ENCODE results near the gene TPSB2.
"Not testable (repeated sequence)": the region's sequence is repeated elsewhere in the genome, so short reads cannot be mapped to it uniquely, and the experiment has no call there.

TPSB2 gene

DNA sequence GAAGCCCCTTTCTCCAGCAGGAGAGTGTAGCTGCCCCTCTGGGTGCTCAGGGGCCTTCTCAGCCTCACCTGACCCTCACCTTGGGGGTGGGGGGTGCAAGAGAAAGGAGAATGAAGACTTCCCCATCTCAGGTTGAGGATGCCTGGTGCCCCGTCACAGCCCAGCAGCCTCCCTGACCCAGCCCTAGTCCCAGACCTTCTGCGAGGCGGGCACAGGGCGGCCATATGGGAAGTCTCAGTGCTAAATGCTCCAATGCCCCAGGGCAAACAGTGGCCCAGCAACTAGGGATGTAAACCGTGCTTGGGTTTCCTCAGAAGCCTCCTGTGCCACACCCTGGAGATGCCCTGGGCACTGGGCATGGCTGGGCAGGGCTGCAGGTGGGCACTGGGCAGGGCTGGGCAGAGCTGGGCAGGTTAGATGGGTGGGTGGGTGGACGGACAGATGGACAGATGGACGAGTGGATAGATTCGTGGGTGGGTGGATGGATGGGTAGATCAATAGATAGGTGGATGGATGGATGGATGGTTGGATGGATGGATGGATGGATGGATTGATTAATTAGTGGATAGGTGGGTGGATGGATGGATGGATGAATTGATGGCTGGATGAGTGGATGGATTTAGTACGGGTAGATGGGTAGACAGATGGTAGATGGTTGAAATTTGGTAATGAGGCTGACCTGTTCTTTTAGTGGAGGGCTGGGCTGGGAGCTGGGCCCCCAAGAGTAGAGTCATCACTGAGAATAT is 42.6 kb upstream of the TPSB2 start:
- no peaks in the 10 kb centered on the region for H3F3A ChIP-seq (ENCODE audit: insufficient read depth, low read length)
- peak overlapping the region; percentile 43; the same call in 1 of the 2 replicates for H3K4me2 ChIP-seq (ENCODE audit: low read depth, low read length)

DNA sequence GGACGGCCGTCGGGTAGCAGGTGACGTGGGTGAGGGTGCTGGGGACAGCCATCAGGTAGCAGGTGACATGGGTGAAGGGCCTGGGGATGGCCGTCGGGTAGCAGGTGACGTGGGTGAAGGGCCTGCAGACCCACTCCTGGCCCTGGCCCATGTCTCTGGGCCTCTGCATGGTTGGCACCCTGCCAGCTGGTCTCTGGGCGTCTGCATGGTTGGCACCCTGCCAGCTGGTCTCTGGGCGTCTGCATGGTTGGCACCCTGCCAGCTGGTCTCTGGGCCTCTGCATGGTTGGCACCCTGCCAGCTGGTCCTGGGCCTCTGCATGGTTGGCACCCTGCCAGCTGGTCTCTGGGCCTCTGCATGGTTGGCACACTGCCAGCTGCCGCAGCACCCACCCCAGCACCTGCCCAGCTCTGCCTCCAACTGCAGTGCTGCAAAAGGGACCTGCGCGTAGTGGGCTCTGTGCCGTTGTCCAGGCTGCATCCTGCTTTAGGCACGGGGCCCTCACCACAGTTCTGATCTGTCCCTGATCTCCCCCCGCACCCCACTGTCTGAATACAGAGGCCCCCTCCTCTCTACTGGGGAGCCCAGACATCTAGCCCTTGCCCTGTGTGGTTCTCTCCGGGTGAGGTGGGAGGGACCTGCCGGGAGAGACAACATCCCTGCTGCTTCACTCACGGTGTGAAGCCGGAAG is 41.9 kb upstream of the TPSB2 start:
- H3K9me2 ChIP-seq (replicated peaks; ENCODE audit: insufficient read depth, low read length); H3K36me3 ChIP-seq (replicated peaks; ENCODE audit: insufficient read depth, low read length): not testable (repeated sequence)
- peak overlapping the region; percentile 43; the same call in 1 of the 2 replicates for H3K4me2 ChIP-seq (ENCODE audit: low read depth, low read length)

More for the DNA sequence above, 42.6 kb upstream of the TPSB2 start:
- DNase-seq: no peak
- H4K20me1 ChIP-seq (ENCODE audit: insufficient read depth, low read length): no peaks in the 10 kb centered on the region
- H3K4me1 ChIP-seq (ENCODE audit: low read length): peaks cover 14% of the 10 kb centered on the region; the same call in 1 of the 2 replicates
- TF ChIP-seq EZH2phosphoT487 (IDR thresholded peaks at IDR 0.05; ENCODE audit: low read length) (no peak), EZH2 (optimal IDR thresholded peaks at IDR 0.05; ENCODE audit: low read depth, low read length) (no peak)
- TF ChIP-seq, protein P1, sequence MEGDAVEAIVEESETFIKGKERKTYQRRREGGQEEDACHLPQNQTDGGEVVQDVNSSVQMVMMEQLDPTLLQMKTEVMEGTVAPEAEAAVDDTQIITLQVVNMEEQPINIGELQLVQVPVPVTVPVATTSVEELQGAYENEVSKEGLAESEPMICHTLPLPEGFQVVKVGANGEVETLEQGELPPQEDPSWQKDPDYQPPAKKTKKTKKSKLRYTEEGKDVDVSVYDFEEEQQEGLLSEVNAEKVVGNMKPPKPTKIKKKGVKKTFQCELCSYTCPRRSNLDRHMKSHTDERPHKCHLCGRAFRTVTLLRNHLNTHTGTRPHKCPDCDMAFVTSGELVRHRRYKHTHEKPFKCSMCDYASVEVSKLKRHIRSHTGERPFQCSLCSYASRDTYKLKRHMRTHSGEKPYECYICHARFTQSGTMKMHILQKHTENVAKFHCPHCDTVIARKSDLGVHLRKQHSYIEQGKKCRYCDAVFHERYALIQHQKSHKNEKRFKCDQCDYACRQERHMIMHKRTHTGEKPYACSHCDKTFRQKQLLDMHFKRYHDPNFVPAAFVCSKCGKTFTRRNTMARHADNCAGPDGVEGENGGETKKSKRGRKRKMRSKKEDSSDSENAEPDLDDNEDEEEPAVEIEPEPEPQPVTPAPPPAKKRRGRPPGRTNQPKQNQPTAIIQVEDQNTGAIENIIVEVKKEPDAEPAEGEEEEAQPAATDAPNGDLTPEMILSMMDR (IDR thresholded peaks at IDR 0.05; ENCODE audit: low read length): no peak
- H3K27me3 ChIP-seq (replicated peaks; ENCODE audit: insufficient read depth, low read length): peaks cover 86% of the 10 kb centered on the region
- no peak overlapping the region for H2AFZ ChIP-seq (ENCODE audit: low read length)
- H3K36me3 ChIP-seq (replicated peaks; ENCODE audit: insufficient read depth, low read length): no peaks in the 10 kb centered on the region
- no peaks in the 10 kb centered on the region for H3K9me3 ChIP-seq (replicated peaks; ENCODE audit: insufficient read depth, low read length)
- no peaks in the 10 kb centered on the region for H3K9me2 ChIP-seq (replicated peaks; ENCODE audit: insufficient read depth, low read length)
- no peak overlapping the region for H3K4me3 ChIP-seq (ENCODE audit: low read length)
- no peak overlapping the region for H3K9ac ChIP-seq (ENCODE audit: low read length)
- H3K27ac ChIP-seq (ENCODE audit: low read length): no peak overlapping the region
- no peaks in the 10 kb centered on the region for H3K79me2 ChIP-seq (ENCODE audit: low read length)

DNA sequence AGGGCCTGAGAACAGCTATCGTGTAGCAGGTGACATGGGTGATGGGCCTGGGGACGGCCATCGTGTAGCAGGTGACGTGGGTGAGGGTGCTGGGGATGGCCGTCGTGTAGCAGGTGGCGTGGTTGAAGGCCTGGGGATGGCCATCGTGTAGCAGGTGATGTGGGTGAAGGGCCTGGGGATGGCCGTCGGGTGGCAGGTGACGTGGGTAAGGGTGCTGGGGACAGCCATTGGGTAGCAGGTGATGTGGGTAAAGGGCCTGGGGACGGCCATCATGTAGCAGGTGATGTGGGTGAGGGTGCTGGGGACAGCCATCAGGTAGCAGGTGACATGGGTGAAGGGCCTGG is 41.4 kb upstream of the TPSB2 start:
- H4K20me1 ChIP-seq (ENCODE audit: insufficient read depth, low read length): no peaks in the 10 kb centered on the region
- H3K27me3 ChIP-seq (replicated peaks; ENCODE audit: insufficient read depth, low read length): peaks cover 88% of the 10 kb centered on the region

More for the DNA sequence above, 41.9 kb upstream of the TPSB2 start:
- not testable (repeated sequence) for H3K9ac ChIP-seq (ENCODE audit: low read length); H3K9me3 ChIP-seq (replicated peaks; ENCODE audit: insufficient read depth, low read length); H4K20me1 ChIP-seq (ENCODE audit: insufficient read depth, low read length); H3K79me2 ChIP-seq (ENCODE audit: low read length); H3K27ac ChIP-seq (ENCODE audit: low read length); H3F3A ChIP-seq (ENCODE audit: insufficient read depth, low read length); H2AFZ ChIP-seq (ENCODE audit: low read length); H3K4me3 ChIP-seq (ENCODE audit: low read length)
- DNase-seq: peak; percentile 76
- Histone ChIP-seq H3K27me3 (replicated peaks; ENCODE audit: insufficient read depth, low read length) (peaks cover 86% of the 10 kb centered on the region), H3K4me1 (ENCODE audit: low read length) (peaks cover 14% of the 10 kb centered on the region; the same call in 1 of the 2 replicates)

DNA sequence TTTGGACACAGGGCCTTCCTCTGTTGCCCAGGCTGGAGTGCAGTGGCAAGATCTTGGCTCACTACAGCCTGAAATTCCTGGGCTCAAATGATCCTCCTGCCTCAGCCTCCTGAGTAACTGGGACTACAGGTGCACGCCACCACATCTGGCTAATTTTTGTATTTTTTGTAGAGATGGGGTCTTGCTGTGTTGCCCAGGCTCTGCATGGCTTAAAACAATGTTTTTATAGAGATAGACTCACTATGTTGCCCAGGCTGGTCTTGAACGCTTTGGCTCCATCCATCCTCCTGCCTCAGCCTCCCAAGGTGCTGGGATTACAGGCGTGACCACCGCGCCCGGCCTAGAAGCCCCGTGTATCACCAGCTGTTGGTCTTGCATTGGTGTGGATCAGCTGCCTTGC is 39.4 kb upstream of the TPSB2 start:
- not testable (repeated sequence) for H3K4me3 ChIP-seq (ENCODE audit: low read length); DNase-seq; H3K9me2 ChIP-seq (replicated peaks; ENCODE audit: insufficient read depth, low read length); H3K9ac ChIP-seq (ENCODE audit: low read length); H3K4me2 ChIP-seq (ENCODE audit: low read depth, low read length); H3K36me3 ChIP-seq (replicated peaks; ENCODE audit: insufficient read depth, low read length); H3K79me2 ChIP-seq (ENCODE audit: low read length); H3K27ac ChIP-seq (ENCODE audit: low read length); H3F3A ChIP-seq (ENCODE audit: insufficient read depth, low read length); H3K9me3 ChIP-seq (replicated peaks; ENCODE audit: insufficient read depth, low read length); H2AFZ ChIP-seq (ENCODE audit: low read length); H4K20me1 ChIP-seq (ENCODE audit: insufficient read depth, low read length)
- Histone ChIP-seq H3K27me3 (replicated peaks; ENCODE audit: insufficient read depth, low read length) (peaks cover 84% of the 10 kb centered on the region), H3K4me1 (ENCODE audit: low read length) (peaks cover 14% of the 10 kb centered on the region; the same call in 1 of the 2 replicates)

More for the DNA sequence above, 41.4 kb upstream of the TPSB2 start:
- no peak for DNase-seq
- Histone ChIP-seq H3K9me3 (replicated peaks; ENCODE audit: insufficient read depth, low read length) (no peaks in the 10 kb centered on the region), H3K79me2 (ENCODE audit: low read length) (no peaks in the 10 kb centered on the region), H3K9me2 (replicated peaks; ENCODE audit: insufficient read depth, low read length) (no peaks in the 10 kb centered on the region), H3K4me3 (ENCODE audit: low read length) (no peak overlapping the region), H3K4me2 (ENCODE audit: low read depth, low read length) (no peak overlapping the region; the same call in 1 of the 2 replicates), H2AFZ (ENCODE audit: low read length) (no peak overlapping the region), H3K36me3 (replicated peaks; ENCODE audit: insufficient read depth, low read length) (no peaks in the 10 kb centered on the region), H3F3A (ENCODE audit: insufficient read depth, low read length) (no peaks in the 10 kb centered on the region), H3K4me1 (ENCODE audit: low read length) (peaks cover 14% of the 10 kb centered on the region; the same call in 1 of the 2 replicates), H3K9ac (ENCODE audit: low read length) (no peak overlapping the region), H3K27ac (ENCODE audit: low read length) (no peak overlapping the region)
- TF ChIP-seq, protein P1 (IDR thresholded peaks at IDR 0.05; ENCODE audit: low read length): no peak
- TF ChIP-seq EZH2phosphoT487 (IDR thresholded peaks at IDR 0.05; ENCODE audit: low read length) (no peak), EZH2 (optimal IDR thresholded peaks at IDR 0.05; ENCODE audit: low read depth, low read length) (no peak)
